Pancreas (tissue), 10 donors: Measurements from ENCODE around the gene FNDC3B. TPM values are rescaled to one million over a fixed set of nuclear protein-coding genes. Genes with fewer than 3 reads are reported as not detected.

Experiments
- ATAC-seq, 4 donors: fragments of 200-7000 bp; cut with Tn5 transposase; one replicate each; pipeline versions ENCODE4 v1.8.0 to v1.9.1; 2020; ENCODE audit warnings: mild to moderate bottlenecking in 4 of 4, moderate library complexity in 4 of 4
- DNase-seq, 6 donors: peaks; one replicate each; pipeline ENCODE4 v3.0.0-alpha.2; 2020
- FAIRE-seq: peaks from 2 replicates; lab custom pipeline; 2012; peaks lifted over from hg19 to GRCh38; lab: Jason Lieb, UNC
- H3K27ac ChIP-seq, 4 donors: fragments of 200-600 bp; sonication (generic); 1 replicate in 3 of 4; 2 replicates in 1 of 4; pipeline versions ENCODE4 v1.5.0 to v1.8.0; 2020
- H3K27me3 ChIP-seq, 4 donors: fragments of 200-600 bp; one replicate each; pipeline ENCODE4 v1.8.0; 2021
- H3K36me3 ChIP-seq, 3 donors: fragments of 200-600 bp; sonication (generic) in 1 of 3; one replicate each; pipeline versions ENCODE4 v1.5.0 to v1.8.0; 2020 to 2021
- H3K4me1 ChIP-seq, 3 donors: fragments of 200-600 bp; one replicate each; pipeline ENCODE4 v1.8.0; 2021
- H3K4me3 ChIP-seq, 4 donors: fragments of 200-600 bp; sonication (generic) in 2 of 4; one replicate each; pipeline versions ENCODE4 v1.5.0 to v1.8.0; 2020 to 2021
- H3K9me3 ChIP-seq, 4 donors: fragments of 200-600 bp; one replicate each; pipeline ENCODE4 v1.8.0; 2021
- CTCF ChIP-seq, 4 donors: fragments of 200-600 bp; sonication (generic) in 3 of 4; IDR thresholded peaks; one replicate each; pipeline versions ENCODE4 v1.5.0 to v1.8.0; 2021; ENCODE audit warnings: antibody characterized with exemption in 4 of 4
- WGBS, 2 donors: extraction: QIAGEN DNeasy Blood & Tissue Kit; methylation state at CpG; one replicate each; pipeline ENCODE4 v1.1.7; 2013; 5-methylcytosine and 5-hydroxymethylcytosine counted together
- intact Hi-C, 3 donors: fragments of 100-400 bp; cut with DNase I; formaldehyde crosslinking; loops; one replicate each; pipeline versions ENCODE4 v1.11.1 to v1.14.2; 2022
- polyA plus RNA-seq, 2 donors: library from polyadenylated mRNA; stranded (reverse); fragments of 200-250 nt; gene quantifications; one replicate each; pipeline ENCODE4 v1.2.3, GENCODE V29; 2013
- total RNA-seq, 6 donors: library from RNA; stranded (reverse); fragmentation: NEBNext Ultra II Directional in 4 of 6; extraction: Animal tissue kit (Norgen Biotek cat#: 25700) in 4 of 6; gene quantifications; one replicate each; pipeline versions ENCODE4 v1.2.1 to v1.2.4, GENCODE V29; 2021 to 2023
- donor health status: healthy with polysubstance abuse.
- donor health status: DM: no; HTN: no; CAD: no; lungs with moderate emphysema.
- donor health status: DM: no; HTN: no; CAD: no.
- donor health status: control.
- donor health status: control.
- donor health status: Bipolar disorder and iron deficiency.
- donor health status: DM: yes; HTN: yes; CAD: no.
- donor health status: DM: no; HTN: no; CAD: no.
- donor health status: DM: no; HTN: no; CAD: no.
- donor health status: DM: yes; HTN: yes; CAD: no.

FNDC3B gene
- total and polyA plus RNA-seq, 8 donors, result 9.3 to 126 (median 73.2) TPM

- no peaks in the 10 kb centered on the region for H3K9me3 ChIP-seq
- H3K36me3 ChIP-seq, result no peaks in the 10 kb centered on the region
- intact Hi-C loops, result no loop called here
- no peak for ATAC-seq
- no peak for TF ChIP-seq CTCF (IDR thresholded peaks at IDR 0.05)
- H3K4me1 ChIP-seq, result peaks cover 3 to 12% (median 4%) of the 10 kb centered on the region in 3 donors
- 49 to 60% methylated on average over 3 of the region's 3 CpGs for WGBS, 2 donors
- H3K4me3 ChIP-seq, result no peak overlapping the region
- no peak overlapping the region for H3K27ac ChIP-seq
- DNase-seq, result no peak
- FAIRE-seq, result no peak
- H3K27me3 ChIP-seq, result no peaks in the 10 kb centered on the region
These were observed 137.7 kb downstream of the FNDC3B start for GRCh38 chr3:172177046-172177445.

- no peaks in the 10 kb centered on the region for H3K36me3 ChIP-seq
- no peak for DNase-seq
- no peak for ATAC-seq
- H3K9me3 ChIP-seq, result no peaks in the 10 kb centered on the region
- TF ChIP-seq CTCF (IDR thresholded peaks at IDR 0.05), result no peak
- H3K27me3 ChIP-seq, result no peaks in the 10 kb centered on the region
- H3K4me3 ChIP-seq, result no peak overlapping the region
- peaks cover 3 to 14% (median 7%) of the 10 kb centered on the region in 3 donors for H3K4me1 ChIP-seq
- intact Hi-C loops, result no loop called here
- WGBS, 2 donors, result 96 to 97% methylated on average over 2 of the region's 2 CpGs
- FAIRE-seq, result no peak
- no peak overlapping the region for H3K27ac ChIP-seq
These were observed 138.5 kb downstream of the FNDC3B start for GRCh38 chr3:172177803-172178316.

GRCh38 chr3:172179680-172180399, 140.5 kb downstream of the FNDC3B start:
- no peak for DNase-seq
- TF ChIP-seq CTCF (IDR thresholded peaks at IDR 0.05), result no peak
- Histone ChIP-seq H3K27ac (no peak overlapping the region), H3K9me3 (no peaks in the 10 kb centered on the region), H3K4me1 (peaks cover 3 to 14% (median 10%) of the 10 kb centered on the region in 3 donors), H3K36me3 (no peaks in the 10 kb centered on the region), H3K27me3 (no peaks in the 10 kb centered on the region), H3K4me3 (no peak overlapping the region)
- intact Hi-C loops, result no loop called here
- 64 to 67% methylated on average over 5 of the region's 5 CpGs for WGBS, 2 donors
- FAIRE-seq, result no peak
- ATAC-seq, result peak; percentile 34 to 47 (median 41)

GRCh38 chr3:172180473-172180872, 141.1 kb downstream of the FNDC3B start:
- no peak for TF ChIP-seq CTCF (IDR thresholded peaks at IDR 0.05)
- intact Hi-C loops, result no loop called here
- Histone ChIP-seq H3K9me3 (no peaks in the 10 kb centered on the region), H3K4me3 (no peak overlapping the region), H3K36me3 (no peaks in the 10 kb centered on the region), H3K4me1 (peaks cover 3 to 14% (median 10%) of the 10 kb centered on the region in 3 donors), H3K27me3 (no peaks in the 10 kb centered on the region), H3K27ac (no peak overlapping the region)
- 76 to 80% methylated on average over 2 of the region's 2 CpGs for whole genome bisulfite sequencing, 2 donors
- ATAC-seq (no peak), FAIRE-seq (no peak), DNase-seq (no peak)
